IPS-18c (cell line): Measurements from ENCODE around the gene ISG20.
A peak's percentile ranks its signal among the peaks of the same experiment; 100 is the strongest.
"Not testable (repeated sequence)": the region's sequence is repeated elsewhere in the genome, so short reads cannot be mapped to it uniquely, and the experiment has no call there.

ENCODE experiments used
- H3K4me3 ChIP-seq: 2 replicates; pipeline ENCODE4 v1.7.0; 2013; ENCODE audit warnings: low read depth, mild to moderate bottlenecking, low read length, moderate library complexity; ENCODE audit not compliant: insufficient read depth
- H3K9me3 ChIP-seq: one replicate; pipeline ENCODE4 v1.6.1; 2013; ENCODE audit warnings: mild to moderate bottlenecking, low read length, moderate library complexity; ENCODE audit not compliant: control insufficient read depth, insufficient read depth

Gene ISG20

DNA sequence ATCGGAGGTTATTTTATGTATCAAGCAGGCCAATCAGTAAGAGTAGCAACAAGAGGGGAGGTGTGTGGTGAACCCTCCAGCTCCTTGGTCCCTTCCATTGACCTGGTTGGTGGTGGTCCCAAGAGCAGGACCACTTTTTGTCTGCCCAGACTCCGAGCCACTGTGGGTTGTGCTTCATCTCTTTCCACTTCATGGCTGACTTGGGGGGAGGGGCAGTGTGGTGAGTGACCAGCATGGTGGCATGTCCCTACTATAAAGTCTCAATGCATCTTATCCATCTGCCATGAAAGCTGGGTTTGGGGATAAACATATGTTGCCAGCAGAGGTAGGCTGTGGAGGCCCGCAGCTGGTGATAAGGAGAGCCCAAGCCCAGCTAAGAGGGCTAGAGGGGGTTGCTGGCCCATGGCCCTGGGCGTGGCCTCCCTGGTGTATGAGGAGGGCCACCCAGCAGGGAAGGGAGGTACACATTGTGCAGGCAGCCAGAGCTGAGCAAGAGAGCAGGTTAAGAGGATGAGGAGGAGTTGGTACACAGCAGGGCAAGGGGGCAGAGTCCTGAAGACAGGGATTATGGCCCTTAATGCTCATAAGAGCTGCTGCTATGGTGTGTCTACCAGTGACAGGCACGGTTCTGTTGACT, 10.7 kb upstream of the ISG20 start:
- no peaks in the 10 kb centered on the region for H3K9me3 ChIP-seq
- no peak overlapping the region for H3K4me3 ChIP-seq

DNA sequence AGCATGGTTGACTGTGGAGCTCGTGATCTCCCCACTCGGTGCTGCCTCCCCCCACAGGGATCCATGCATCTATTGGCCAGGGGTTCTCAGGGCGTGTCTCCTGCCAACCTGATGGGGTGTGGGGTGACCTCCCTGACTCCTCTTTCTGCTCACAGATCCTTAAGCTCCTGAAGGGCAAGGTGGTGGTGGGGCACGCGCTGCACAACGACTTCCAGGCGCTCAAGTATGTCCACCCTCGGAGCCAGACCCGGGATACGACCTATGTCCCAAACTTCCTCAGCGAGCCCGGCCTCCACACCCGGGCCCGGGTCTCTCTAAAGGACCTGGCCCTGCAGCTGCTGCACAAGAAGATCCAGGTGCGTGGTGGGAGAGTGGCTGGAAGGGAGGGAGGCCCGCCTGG, 9.7 kb upstream of the ISG20 start:
- no peaks in the 10 kb centered on the region for H3K9me3 ChIP-seq
- no peak overlapping the region for H3K4me3 ChIP-seq

DNA sequence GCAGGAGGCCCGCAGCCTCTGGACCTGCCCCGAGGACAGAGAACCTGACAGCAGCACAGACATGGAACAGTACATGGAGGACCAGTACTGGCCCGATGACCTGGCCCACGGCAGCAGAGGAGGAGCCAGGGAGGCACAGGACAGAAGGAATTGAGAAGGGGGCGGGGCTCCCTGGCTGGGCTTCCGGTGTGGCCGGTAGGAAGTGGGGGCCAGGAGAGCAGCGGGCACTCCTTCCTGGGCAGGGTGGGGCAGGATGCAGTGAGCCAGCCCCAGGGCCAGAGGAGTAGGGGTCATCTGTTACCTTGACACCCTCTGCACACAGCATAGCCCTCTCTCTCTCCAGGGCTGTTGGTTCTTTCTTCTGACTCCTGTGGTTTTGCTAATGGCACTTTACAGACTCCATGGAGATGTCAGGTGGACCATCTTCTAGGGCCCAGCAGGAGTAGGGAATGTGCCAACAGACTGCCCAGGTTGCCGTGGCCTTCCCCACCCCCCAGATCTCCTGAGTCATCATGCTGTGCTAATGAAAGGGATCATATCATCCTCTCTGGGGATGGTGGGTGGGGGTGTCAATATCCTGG, 8.6 kb upstream of the ISG20 start:
- no peak overlapping the region for H3K4me3 ChIP-seq

DNA sequence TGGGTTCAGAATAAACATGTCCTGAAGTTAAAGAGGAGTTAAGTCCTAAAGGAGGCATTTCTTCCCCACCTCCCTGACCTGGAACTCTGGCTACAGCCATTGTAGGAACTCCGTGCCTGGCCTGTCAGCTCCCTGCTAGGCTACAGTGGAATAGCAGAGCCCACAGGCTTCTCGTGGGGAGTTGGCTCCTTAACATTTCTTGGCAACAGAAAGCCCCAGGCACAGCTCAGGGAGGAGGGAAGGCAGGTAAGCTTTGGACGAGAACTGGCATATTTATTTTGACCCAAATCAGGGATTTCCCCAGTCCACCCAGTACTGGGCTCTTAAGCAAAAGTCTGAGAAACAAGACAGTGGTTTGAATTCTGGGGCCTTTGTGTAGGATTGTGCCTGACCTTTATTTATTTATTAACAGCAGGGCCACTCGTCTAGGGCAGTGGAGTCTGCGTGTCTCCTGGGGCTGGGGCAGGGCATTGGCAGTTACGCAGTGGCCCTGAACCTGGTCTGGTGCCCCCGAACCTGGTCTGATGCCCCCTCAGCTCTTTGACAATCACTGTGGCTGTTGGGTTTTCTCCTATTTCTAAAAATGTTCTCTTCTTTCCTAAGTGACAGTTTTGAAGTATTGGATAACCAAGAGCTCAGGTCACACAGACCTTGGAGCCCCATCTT, 7.9 kb upstream of the ISG20 start:
- Histone ChIP-seq H3K9me3 (no peaks in the 10 kb centered on the region), H3K4me3 (no peak overlapping the region)

More for the DNA sequence above, 8.6 kb upstream of the ISG20 start:
- no peaks in the 10 kb centered on the region for H3K9me3 ChIP-seq

DNA sequence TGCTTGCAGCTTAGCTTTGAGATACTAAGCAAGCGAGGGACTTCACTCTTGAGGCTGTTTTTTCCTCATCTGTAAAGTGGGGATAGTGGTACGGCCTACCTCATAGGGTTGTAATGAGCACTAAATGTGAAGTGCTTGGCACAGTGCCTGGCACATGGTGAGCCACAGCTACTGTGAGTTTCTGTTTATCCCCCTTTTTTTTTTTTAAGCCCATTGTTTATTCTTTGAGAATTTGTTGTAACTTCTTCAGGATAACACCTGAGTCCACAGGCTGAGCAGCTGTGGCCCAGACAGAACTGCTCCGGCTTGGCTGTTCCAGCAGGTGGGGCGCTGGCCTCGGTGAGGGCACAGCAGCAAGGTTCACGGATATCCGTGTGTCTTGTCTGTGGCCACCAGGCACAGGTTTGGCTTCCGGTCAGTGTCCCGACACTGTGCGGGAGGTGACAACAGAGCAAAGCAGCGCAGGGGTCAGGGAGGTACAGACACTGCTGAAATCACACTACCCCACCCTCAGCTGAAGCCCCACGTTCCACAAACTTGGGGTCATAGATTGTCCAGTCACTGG, 7.3 kb upstream of the ISG20 start:
- H3K4me3 ChIP-seq = no peak overlapping the region
- no peaks in the 10 kb centered on the region for H3K9me3 ChIP-seq

DNA sequence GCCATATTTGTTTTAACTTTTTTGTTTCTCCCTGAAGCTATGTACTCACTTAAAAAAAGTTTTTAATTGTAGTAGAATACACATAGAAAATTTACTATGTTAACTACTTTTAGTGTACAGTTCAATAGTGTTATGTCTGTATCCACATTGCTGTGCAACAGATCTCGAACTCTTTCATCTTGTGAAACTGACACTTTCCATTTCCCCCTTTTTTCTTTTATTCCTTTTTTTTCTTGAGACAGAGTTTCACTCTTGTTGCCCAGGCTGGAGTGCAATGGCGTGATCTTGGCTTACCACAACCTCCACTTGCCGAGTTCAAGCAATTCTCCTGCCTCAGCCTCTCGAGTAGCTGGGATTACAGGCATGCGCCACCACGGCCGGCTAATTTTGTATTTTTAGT, 6.0 kb upstream of the ISG20 start:
- H3K9me3 ChIP-seq, H3K4me3 ChIP-seq: not testable (repeated sequence)

DNA sequence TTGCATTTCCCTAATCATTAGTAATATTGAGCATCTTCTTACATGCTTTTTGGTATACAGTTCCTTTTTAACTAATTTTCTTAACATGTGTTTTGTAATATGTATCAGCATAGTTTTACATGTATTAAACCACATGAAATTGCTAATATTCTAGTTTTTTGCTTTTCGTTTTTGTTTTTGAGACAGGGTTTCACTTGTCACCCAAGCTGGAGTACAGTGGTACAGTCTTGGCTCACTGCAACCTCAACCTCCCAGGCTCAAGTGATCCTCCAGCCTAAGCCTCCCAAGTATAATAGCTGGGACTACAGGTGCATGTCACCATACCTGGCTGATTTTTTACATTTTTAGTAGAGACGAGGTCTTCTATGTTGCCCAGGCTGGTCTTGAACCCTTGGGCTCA, 4.4 kb upstream of the ISG20 start:
- no peaks in the 10 kb centered on the region for H3K9me3 ChIP-seq
- no peak overlapping the region for H3K4me3 ChIP-seq

DNA sequence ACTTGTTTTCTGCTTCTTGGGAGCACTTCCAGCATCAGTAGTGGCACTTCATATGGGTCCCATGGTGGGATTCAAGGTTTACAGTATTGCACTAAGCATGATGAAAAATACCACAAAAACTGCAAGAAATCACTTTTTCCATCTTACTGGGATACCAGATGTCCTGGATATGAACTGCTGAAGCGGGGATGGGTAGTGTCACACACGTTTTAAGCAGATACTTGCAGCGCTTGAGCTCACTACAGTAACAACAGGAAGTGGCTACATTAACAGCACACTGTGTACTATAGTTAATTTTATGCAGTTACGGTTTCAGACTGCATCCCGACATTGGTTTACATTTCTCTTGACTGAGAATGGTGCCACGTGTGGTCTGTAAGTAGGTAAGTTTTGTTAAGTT, 3.5 kb upstream of the ISG20 start:
- Histone ChIP-seq H3K4me3 (no peak overlapping the region), H3K9me3 (no peaks in the 10 kb centered on the region)

DNA sequence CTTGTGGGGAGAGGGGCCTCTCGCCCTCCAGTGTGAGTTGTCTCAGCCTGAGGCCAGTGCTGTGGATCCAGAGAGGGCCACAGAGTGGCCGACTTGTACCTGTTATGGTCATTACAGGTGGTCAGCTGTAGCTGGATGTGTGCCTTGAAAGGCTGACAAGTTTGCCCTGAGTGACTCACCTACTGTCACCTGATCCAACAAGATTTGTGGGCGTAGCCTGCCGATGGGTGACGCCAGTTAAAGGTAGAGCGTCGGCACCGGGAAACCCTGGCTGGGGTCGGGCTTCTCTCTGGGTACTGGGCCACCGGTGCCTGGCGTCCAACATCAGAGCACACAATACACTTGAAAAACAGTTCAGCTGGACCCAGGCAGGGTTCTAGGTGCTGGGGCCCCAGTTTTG, 2.8 kb upstream of the ISG20 start:
- H3K9me3 ChIP-seq = no peaks in the 10 kb centered on the region
- no peak overlapping the region for H3K4me3 ChIP-seq

DNA sequence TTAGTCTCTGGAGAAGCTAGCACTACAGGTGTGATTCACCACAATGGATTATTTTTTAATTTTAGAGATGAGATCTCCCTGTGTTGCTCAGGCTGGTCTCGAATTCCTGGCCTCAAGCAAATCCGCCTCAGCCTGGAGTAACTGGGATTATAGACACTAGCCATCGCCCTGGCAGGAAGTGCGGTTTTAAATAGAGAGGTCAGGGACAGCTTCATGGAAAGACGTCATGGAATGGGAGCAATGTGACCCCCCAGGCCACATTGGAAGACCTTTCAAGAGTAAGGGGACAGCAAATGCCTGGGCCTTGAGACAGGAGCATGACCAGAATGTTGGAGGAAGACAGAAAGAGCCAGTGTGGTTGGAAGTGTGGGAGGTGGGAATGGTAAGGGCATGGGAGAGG, 2.2 kb upstream of the ISG20 start:
- no peaks in the 10 kb centered on the region for H3K9me3 ChIP-seq
- no peak overlapping the region for H3K4me3 ChIP-seq

DNA sequence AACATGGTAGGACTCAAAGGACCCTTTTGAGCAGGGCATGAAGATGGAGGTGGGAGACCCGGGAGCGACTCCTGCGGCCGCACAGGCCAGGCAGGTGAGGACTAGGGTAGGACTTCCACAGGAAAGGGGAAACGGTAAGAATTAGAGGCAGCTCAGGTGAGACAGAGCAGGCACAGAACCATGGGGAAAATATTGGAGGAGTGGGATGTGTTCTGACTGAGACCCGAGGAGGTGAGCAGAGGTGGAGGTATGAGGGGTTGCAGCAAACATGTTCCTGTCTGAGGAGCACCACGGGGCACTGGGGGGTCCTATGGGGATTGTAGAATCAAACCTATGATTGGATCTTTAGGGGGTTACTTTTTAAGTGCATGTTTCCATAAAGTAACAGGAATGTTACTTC, 1.4 kb upstream of the ISG20 start:
- Histone ChIP-seq H3K9me3 (no peaks in the 10 kb centered on the region), H3K4me3 (no peak overlapping the region)

DNA sequence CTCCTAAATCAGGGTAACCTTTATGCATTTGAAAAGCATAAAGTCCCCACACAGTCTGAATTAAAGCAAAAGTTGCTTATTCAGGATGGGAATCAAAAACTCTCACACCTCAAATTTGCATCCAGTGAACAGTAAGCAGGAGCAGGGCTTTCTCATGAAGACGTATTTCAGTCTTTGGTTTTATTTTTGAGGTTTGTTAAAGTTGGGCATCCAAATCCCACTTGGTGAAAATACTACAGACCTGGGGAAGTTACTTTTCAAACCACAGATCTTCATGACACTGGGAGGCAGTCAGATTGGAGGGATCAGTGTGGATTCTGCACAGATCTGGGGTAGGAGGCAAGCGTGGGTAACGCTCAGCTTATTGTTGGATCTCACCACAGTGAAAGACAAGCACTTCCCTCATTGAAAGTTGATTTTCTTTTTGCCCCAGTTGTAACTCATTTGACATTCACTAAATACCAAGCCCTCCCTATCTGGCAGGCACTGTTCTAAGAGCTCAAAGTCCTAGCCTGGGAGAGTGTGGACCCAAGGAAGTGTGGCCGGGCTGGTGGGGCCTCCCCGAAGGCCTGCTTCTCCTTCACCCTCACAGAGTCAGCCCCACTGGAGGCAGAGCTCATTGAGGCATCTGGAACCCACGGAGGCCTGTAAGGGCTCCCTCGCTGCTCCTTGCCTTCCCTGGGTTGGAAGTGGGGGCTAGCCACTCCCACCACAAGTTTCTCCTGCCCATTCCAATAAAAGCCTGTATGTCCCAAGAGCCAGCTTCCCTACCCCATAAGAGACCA, 783 bp upstream of the ISG20 start:
- H3K9me3 ChIP-seq = no peaks in the 10 kb centered on the region
- peak overlapping the region; percentile 34; the same call in 1 of the 2 replicates for H3K4me3 ChIP-seq

DNA sequence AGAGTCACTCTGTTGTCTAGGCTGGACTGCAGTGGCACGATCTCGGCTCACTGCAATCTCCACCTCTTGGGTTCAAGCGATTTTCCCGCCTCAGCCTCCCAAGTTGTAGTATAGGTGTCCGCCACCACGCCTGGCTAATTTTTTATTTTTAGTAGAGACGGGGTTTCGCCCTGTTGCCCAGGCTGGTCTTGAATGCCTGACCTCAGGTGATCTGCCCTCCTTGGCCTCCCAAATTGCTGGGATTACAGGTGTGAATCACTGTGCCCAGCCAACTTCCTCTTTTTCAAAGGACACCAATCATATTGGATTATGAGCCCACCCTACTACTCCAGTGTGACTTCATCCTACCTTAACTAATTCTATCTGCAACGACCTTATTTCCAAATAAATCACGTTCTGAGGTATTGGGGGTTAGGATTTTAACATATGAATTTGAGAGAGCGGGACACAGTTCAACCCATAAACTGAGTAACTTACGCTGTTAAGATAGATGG, 3.2 kb downstream of the ISG20 start:
- H3K4me3 ChIP-seq = no peak overlapping the region
- no peaks in the 10 kb centered on the region for H3K9me3 ChIP-seq

DNA sequence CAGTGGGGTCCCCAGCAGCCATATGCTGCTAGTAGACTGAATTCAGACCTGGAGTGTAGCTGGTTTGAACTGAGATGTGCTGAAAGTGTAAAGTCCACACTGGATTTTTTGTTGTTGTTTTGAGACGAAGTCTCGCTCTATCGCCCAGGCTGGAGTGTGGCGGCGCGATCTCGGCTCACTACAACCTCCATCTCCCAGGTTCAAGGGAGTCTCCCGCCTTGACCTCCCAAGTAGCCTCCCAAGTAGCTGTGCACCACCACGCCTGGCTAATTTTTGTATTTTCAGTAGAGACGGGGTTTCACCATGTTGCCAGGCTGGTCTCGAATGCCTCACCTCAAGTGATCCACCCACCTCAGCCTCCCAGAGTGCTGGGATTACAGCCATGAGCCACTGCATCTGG, 3.7 kb downstream of the ISG20 start:
- not testable (repeated sequence) for H3K9me3 ChIP-seq, H3K4me3 ChIP-seq

DNA sequence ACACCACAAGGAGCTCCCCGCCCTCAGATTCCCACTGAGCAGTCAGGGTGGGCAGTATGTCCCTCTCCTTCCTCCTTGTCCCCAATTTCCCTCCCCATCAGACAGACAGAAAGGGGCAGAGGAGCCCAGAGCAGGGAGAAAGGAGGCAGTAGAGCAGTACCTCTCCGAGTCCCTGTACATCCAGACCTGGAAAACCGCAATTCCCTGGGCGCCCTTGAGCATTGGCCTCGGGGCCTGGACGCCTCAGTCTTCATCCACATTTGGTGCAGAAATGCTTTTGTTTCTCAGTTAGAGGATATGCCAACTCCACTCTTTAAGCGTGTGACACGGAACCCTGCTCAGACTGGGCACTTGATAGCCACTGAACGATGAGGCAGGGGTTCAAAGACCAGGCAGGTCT, 5.9 kb downstream of the ISG20 start:
- H3K9me3 ChIP-seq = no peaks in the 10 kb centered on the region
- H3K4me3 ChIP-seq = no peak overlapping the region

DNA sequence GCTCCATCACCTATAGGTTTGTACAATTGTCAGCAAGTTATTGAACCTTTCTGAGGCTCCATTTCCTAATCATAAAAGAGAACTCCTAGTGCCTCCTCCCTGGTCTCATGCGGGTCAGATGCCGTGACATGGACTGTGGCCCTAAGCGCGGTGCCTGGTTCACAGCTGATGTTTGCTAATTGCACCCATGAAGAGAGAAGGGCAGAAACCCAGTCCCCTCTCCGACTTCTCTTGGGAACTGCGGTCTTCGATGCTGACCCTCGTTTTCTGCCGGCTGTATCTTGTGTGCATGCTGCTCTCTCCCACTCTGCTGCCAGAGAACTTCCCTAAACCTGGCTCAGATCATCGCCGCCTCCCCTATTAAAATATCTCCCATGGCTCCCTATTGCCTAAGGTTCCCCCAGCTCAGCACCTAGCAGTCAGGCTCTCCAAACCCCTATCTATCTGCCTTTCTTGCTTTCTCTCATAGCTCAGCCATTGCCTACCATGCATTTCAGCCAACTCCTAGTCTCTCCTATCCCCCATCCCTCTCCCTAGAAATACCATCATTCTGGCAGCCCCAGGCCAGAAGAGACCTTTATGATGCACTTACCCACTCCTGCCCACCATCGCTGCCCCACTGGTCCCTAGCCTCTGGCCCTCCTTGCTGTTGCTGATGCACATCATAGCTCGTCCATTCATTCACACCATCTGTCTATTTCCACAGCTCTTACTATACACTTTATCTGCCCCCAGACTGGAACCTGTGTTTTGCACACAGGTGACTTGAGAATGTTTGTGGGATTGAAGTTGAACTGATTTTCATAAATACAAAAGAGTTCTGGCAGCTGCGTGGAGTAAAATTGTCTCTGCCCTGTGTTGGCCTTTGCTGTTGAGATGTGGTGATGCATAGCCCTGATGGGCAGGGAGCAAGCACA, 6.6 kb downstream of the ISG20 start:
- Histone ChIP-seq H3K9me3 (no peaks in the 10 kb centered on the region), H3K4me3 (no peak overlapping the region)

DNA sequence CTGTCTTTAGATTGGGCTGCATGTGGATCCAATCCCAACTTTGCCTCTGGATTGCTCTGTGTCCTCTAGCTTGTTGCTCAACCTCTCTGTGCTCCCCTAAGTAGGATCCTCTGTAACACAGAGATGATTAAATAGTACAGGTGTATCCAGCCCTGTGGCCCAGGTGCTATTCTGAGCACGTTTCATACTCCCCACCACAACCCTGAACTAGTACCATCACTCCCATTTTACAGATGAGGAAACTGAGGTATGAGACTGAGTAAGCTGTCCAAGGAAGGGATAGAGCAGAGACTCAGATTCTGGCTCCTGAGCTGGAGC, 7.2 kb downstream of the ISG20 start:
- Histone ChIP-seq H3K9me3 (no peaks in the 10 kb centered on the region), H3K4me3 (no peak overlapping the region)
